WTC11 (cell line): ENCODE results near the gene POLR3A. TPM values are rescaled to one million over a fixed set of nuclear protein-coding genes. Genes with fewer than 3 reads are reported as not detected.
"Not testable (repeated sequence)": the region's sequence is repeated elsewhere in the genome, so short reads cannot be mapped to it uniquely, and the experiment has no call there.

Source experiments
- ATAC-seq: fragments of 200-7000 bp; cut with Tn5 transposase; 2 replicates; pipeline ENCODE4 v1.10.0; 2021; ENCODE audit warnings: mild to moderate bottlenecking, moderate library complexity
- CTCF ChIA-PET: fragments of 300-600 bp; sonication (Branson Sonifier 250); formaldehyde crosslinking; loops from one replicate; lab custom pipeline; 2021; ENCODE audit warnings: antibody characterized with exemption; lab: Charles Lee
- POLR2A ChIA-PET: fragments of 350-600 bp; sonication (Branson Sonifier 250); formaldehyde crosslinking; loops from one replicate; lab custom pipeline; 2021; ENCODE audit warnings: antibody characterized with exemption; lab: Charles Lee
- DNase-seq: peaks from one replicate; pipeline ENCODE4 v3.0.0; 2021; ENCODE audit warnings: low spot score
- H3K27ac Mint-ChIP-seq: 2 replicates; pipeline ENCODE4 v1.8.0; 2021; ENCODE audit warnings: mixed read lengths
- H3K27me3 Mint-ChIP-seq: 2 replicates; pipeline ENCODE4 v1.8.0; 2021; ENCODE audit warnings: low read depth, mild to moderate bottlenecking, moderate library complexity, mixed read lengths
- H3K36me3 Mint-ChIP-seq: 2 replicates; pipeline ENCODE4 v1.8.0; 2021; ENCODE audit warnings: mixed read lengths
- H3K4me1 Mint-ChIP-seq: 2 replicates; pipeline ENCODE4 v1.8.0; 2022; ENCODE audit warnings: mixed read lengths
- H3K4me3 Mint-ChIP-seq: 2 replicates; pipeline ENCODE4 v1.8.0; 2021; ENCODE audit warnings: mild to moderate bottlenecking, moderate library complexity, mixed read lengths
- H3K9me3 Mint-ChIP-seq: 2 replicates; pipeline ENCODE4 v1.8.0; 2021; ENCODE audit warnings: mixed read lengths
- ATF1 ChIP-seq: sonication (generic); formaldehyde crosslinking; IDR thresholded peaks from 2 replicates; pipeline ENCODE4 v1.8.1; 2023; ENCODE audit warnings: mild to moderate bottlenecking, moderate library complexity, missing genetic modification reagents
- ATF2 ChIP-seq: sonication (generic); formaldehyde crosslinking; IDR thresholded peaks from 2 replicates; pipeline ENCODE4 v1.8.1; 2022; ENCODE audit warnings: low read depth, missing genetic modification reagents, borderline replicate concordance
- CREB1 ChIP-seq: sonication (generic); formaldehyde crosslinking; IDR thresholded peaks from 2 replicates; pipeline ENCODE4 v1.8.0; 2023; ENCODE audit warnings: mild to moderate bottlenecking, missing genetic modification reagents
- FOXJ3 ChIP-seq: sonication (generic); formaldehyde crosslinking; IDR thresholded peaks from 2 replicates; pipeline ENCODE4 v1.9.0; 2021; ENCODE audit warnings: missing genetic modification reagents, mild to moderate bottlenecking, borderline replicate concordance
- GABPB1 ChIP-seq: sonication (generic); formaldehyde crosslinking; IDR thresholded peaks from 2 replicates; pipeline ENCODE4 v1.8.1; 2023; ENCODE audit warnings: mild to moderate bottlenecking, missing genetic modification reagents
- GRHL2 ChIP-seq: fragments of 250-450 bp; sonication (Bioruptor Pico); IDR thresholded peaks from 2 replicates; pipeline ENCODE4 v1.8.0; 2022; ENCODE audit warnings: mild to moderate bottlenecking, moderate library complexity; ENCODE audit not compliant: insufficient replicate concordance, severe bottlenecking
- HMGXB4 ChIP-seq: sonication (generic); formaldehyde crosslinking; IDR thresholded peaks from 2 replicates; pipeline ENCODE4 v1.8.1; 2023; ENCODE audit warnings: mild to moderate bottlenecking, moderate library complexity, missing genetic modification reagents
- JAZF1 ChIP-seq: fragments of 250-450 bp; sonication (Bioruptor Pico); IDR thresholded peaks from 2 replicates; pipeline ENCODE4 v1.9.0; 2021; ENCODE audit warnings: moderate library complexity, mild to moderate bottlenecking, inconsistent platforms
- KAT7 ChIP-seq: sonication (generic); formaldehyde crosslinking; IDR thresholded peaks from 2 replicates; pipeline ENCODE4 v1.8.1; 2023; ENCODE audit warnings: missing genetic modification reagents, mild to moderate bottlenecking, borderline replicate concordance
- NFYB ChIP-seq: sonication (generic); formaldehyde crosslinking; conservative IDR thresholded peaks from 2 replicates; pipeline ENCODE4 v1.8.0; 2022; ENCODE audit warnings: low read depth, missing genetic modification reagents
- OVOL2 ChIP-seq: fragments of 250-450 bp; sonication (Bioruptor Pico); IDR thresholded peaks from 2 replicates; pipeline ENCODE4 v1.9.0; 2021; ENCODE audit warnings: mild to moderate bottlenecking, borderline replicate concordance
- RORB ChIP-seq: fragments of 250-450 bp; sonication (Bioruptor Pico); IDR thresholded peaks from 2 replicates; pipeline ENCODE4 v1.9.0; 2021; ENCODE audit warnings: mild to moderate bottlenecking
- USF2 ChIP-seq: sonication (generic); formaldehyde crosslinking; IDR thresholded peaks from 2 replicates; pipeline ENCODE4 v1.8.1; 2023; ENCODE audit warnings: mild to moderate bottlenecking, missing genetic modification reagents, moderate library complexity
- ZNF121 ChIP-seq: sonication (generic); formaldehyde crosslinking; IDR thresholded peaks from 2 replicates; pipeline ENCODE4 v1.8.0; 2023; ENCODE audit warnings: missing genetic modification reagents
- ZSCAN18 ChIP-seq: fragments of 250-450 bp; sonication (Bioruptor Pico); IDR thresholded peaks from 2 replicates; pipeline ENCODE4 v2.1.2; 2022; ENCODE audit warnings: mild to moderate bottlenecking, moderate library complexity
- total RNA-seq: library from RNA; stranded (reverse); gene quantifications from 3 replicates; pipeline ENCODE4 v1.2.3, GENCODE V29; 2021

The POLR3A gene
- total RNA-seq, 1 experiment from 2014 or later, result 32.2 TPM

GRCh38 chr10:78000956-78001472 is 28.3 kb downstream of the POLR3A start:
- no peak for ATAC-seq
- no peak for DNase-seq
- Mint-ChIP-seq H3K27me3 (no peaks in the 10 kb centered on the region), H3K27ac (no peak overlapping the region), H3K9me3 (no peaks in the 10 kb centered on the region), H3K4me1 (no peaks in the 10 kb centered on the region), H3K4me3 (no peak overlapping the region), H3K36me3 (peaks cover 81% of the 10 kb centered on the region)
- POLR2A ChIA-PET, result interaction anchor here (0.5 kb wide), 1 partner anchor 19 kb away, joined by 3 read pairs; no protein-coding TSS in a partner anchor
- no peak for TF ChIP-seq ZSCAN18 (CRISPR knock-in tag)
- CTCF ChIA-PET, result no interaction called here

GRCh38 chr10:78000206-78000605 is 29.1 kb downstream of the POLR3A start:
- no peak overlapping the region for H3K4me3 Mint-ChIP-seq
- no peaks in the 10 kb centered on the region for H3K9me3 Mint-ChIP-seq
- DNase-seq, result no peak

GRCh38 chr10:77998780-77999179 is 30.5 kb downstream of the POLR3A start:
- H3K27ac Mint-ChIP-seq, CTCF ChIA-PET, ATAC-seq, H3K4me1 Mint-ChIP-seq, H3K27me3 Mint-ChIP-seq, DNase-seq, POLR2A ChIA-PET, H3K4me3 Mint-ChIP-seq, H3K9me3 Mint-ChIP-seq: not testable (repeated sequence)
- H3K36me3 Mint-ChIP-seq, result peaks cover 72% of the 10 kb centered on the region

More at GRCh38 chr10:78000206-78000605, 29.1 kb downstream of the POLR3A start:
- no peaks in the 10 kb centered on the region for H3K4me1 Mint-ChIP-seq
- TF ChIP-seq JAZF1 (CRISPR knock-in tag), result no peak
- TF ChIP-seq NFYB, result no peak
- TF ChIP-seq GABPB1 (CRISPR knock-in tag), result no peak
- TF ChIP-seq OVOL2 (CRISPR knock-in tag), result no peak
- TF ChIP-seq CREB1 (CRISPR knock-in tag), result no peak
- no peak for TF ChIP-seq FOXJ3
- no peak for TF ChIP-seq ZNF121 (CRISPR knock-in tag)
- TF ChIP-seq USF2 (CRISPR knock-in tag), result no peak
- no peak for TF ChIP-seq ATF2 (CRISPR knock-in tag)
- no peak for TF ChIP-seq GRHL2 (CRISPR knock-in tag)
- TF ChIP-seq RORB, result no peak
- no peak for TF ChIP-seq ATF1 (CRISPR knock-in tag)
- TF ChIP-seq HMGXB4 (CRISPR knock-in tag), result no peak
- no peak for TF ChIP-seq KAT7
- ATAC-seq, result no peak
- H3K27ac Mint-ChIP-seq, result no peak overlapping the region
- peaks cover 75% of the 10 kb centered on the region for H3K36me3 Mint-ChIP-seq
- POLR2A ChIA-PET, result no interaction called here
- CTCF ChIA-PET, result interaction anchor here (1.0 kb wide), 1 partner anchor 110 kb away, joined by 5 read pairs; no protein-coding TSS in a partner anchor
- H3K27me3 Mint-ChIP-seq, result no peaks in the 10 kb centered on the region
